SK-N-MC (cell line): ENCODE results near the gene FBXO5.
A peak's percentile ranks its signal among the peaks of the same experiment; 100 is the strongest.

Source experiments
- DNase-seq: peaks from one replicate; pipeline ENCODE4 v3.0.0-alpha.2; 2011; ENCODE audit warnings: low read depth, low spot score
- H3K27ac ChIP-seq: fragments of 200-600 bp; sonication (generic); 2 replicates; pipeline ENCODE4 v1.5.1; 2016; ENCODE audit warnings: mixed run types
- H3K36me3 ChIP-seq: fragments of 200-600 bp; sonication (generic); 2 replicates; pipeline ENCODE4 v1.6.1; 2017; ENCODE audit warnings: antibody characterized with exemption, low read length, mixed read lengths; ENCODE audit not compliant: insufficient read depth
- H3K4me3 ChIP-seq: fragments of 200-600 bp; sonication (generic); 2 replicates; pipeline ENCODE4 v1.5.1; 2016
- H3K9ac ChIP-seq: fragments of 200-600 bp; sonication (generic); 2 replicates; pipeline ENCODE4 v1.8.0; 2017; ENCODE audit warnings: mixed run types, mixed read lengths; ENCODE audit not compliant: insufficient read length
- H3K9me3 ChIP-seq: fragments of 200-600 bp; sonication (generic); 2 replicates; pipeline ENCODE4 v1.6.1; 2017; ENCODE audit warnings: low read depth, mild to moderate bottlenecking, antibody characterized with exemption, low read length, moderate library complexity, mixed read lengths
- EZH2 ChIP-seq: fragments of 200-600 bp; sonication (generic); IDR thresholded peaks from one replicate; pipeline ENCODE4 v1.6.1; 2017; ENCODE audit warnings: antibody characterized with exemption
- FOXP2 ChIP-seq: optimal IDR thresholded peaks from 2 replicates; pipeline ENCODE3; 2011; ENCODE audit warnings: mild to moderate bottlenecking, moderate library complexity; ENCODE audit not compliant: insufficient read depth; ENCODE audit errors: extremely low read length, control extremely low read depth
- POLR2AphosphoS5 ChIP-seq: IDR thresholded peaks from 2 replicates; pipeline ENCODE4 v1.6.1; 2012; ENCODE audit warnings: mild to moderate bottlenecking, low read depth, low read length, borderline replicate concordance

FBXO5 gene

GRCh38 chr6:152952045-152952444 is 30.8 kb downstream of the FBXO5 start:
- H3K36me3 ChIP-seq: no peaks in the 10 kb centered on the region
- H3K9me3 ChIP-seq: no peaks in the 10 kb centered on the region
- no peak overlapping the region for H3K4me3 ChIP-seq
- H3K27ac ChIP-seq: no peak overlapping the region
- H3K9ac ChIP-seq: no peak overlapping the region
- no peak for DNase-seq
- TF ChIP-seq EZH2: no peak
- TF ChIP-seq FOXP2: no peak
- TF ChIP-seq POLR2AphosphoS5: no peak

GRCh38 chr6:152950240-152950639 is 32.6 kb downstream of the FBXO5 start:
- H3K36me3 ChIP-seq: no peaks in the 10 kb centered on the region
- H3K9me3 ChIP-seq: no peaks in the 10 kb centered on the region
- no peak overlapping the region for H3K9ac ChIP-seq
- TF ChIP-seq POLR2AphosphoS5 (no peak), EZH2 (no peak), FOXP2 (no peak)
- H3K27ac ChIP-seq: no peak overlapping the region
- DNase-seq: no peak
- H3K4me3 ChIP-seq: no peak overlapping the region

- H3K4me3 ChIP-seq: peak overlapping the region; percentile 66
These were observed 34.6 kb downstream of the FBXO5 start for GRCh38 chr6:152948150-152948768.

GRCh38 chr6:152946995-152947394 is 35.8 kb downstream of the FBXO5 start:
- TF ChIP-seq POLR2AphosphoS5 (no peak), FOXP2 (no peak), EZH2 (no peak)
- H3K27ac ChIP-seq: no peak overlapping the region
- no peaks in the 10 kb centered on the region for H3K9me3 ChIP-seq
- no peaks in the 10 kb centered on the region for H3K36me3 ChIP-seq
- DNase-seq: no peak
- no peak overlapping the region for H3K9ac ChIP-seq
- H3K4me3 ChIP-seq: no peak overlapping the region

More at GRCh38 chr6:152948150-152948768, 34.6 kb downstream of the FBXO5 start:
- peak; percentile 56 for DNase-seq
- H3K9me3 ChIP-seq: no peaks in the 10 kb centered on the region
- no peak overlapping the region for H3K27ac ChIP-seq
- H3K9ac ChIP-seq: no peak overlapping the region
- H3K36me3 ChIP-seq: no peaks in the 10 kb centered on the region
- TF ChIP-seq EZH2: no peak
- no peak for TF ChIP-seq FOXP2
- no peak for TF ChIP-seq POLR2AphosphoS5

- DNase-seq: no peak
- no peak overlapping the region for H3K27ac ChIP-seq
- H3K9me3 ChIP-seq: no peaks in the 10 kb centered on the region
- H3K4me3 ChIP-seq: no peak overlapping the region
- H3K36me3 ChIP-seq: no peaks in the 10 kb centered on the region
- no peak overlapping the region for H3K9ac ChIP-seq
- TF ChIP-seq EZH2: no peak
These were observed 36.4 kb downstream of the FBXO5 start for GRCh38 chr6:152946484-152946883.

- Histone ChIP-seq H3K27ac (no peak overlapping the region), H3K9me3 (no peaks in the 10 kb centered on the region), H3K9ac (no peak overlapping the region), H3K4me3 (no peak overlapping the region), H3K36me3 (no peaks in the 10 kb centered on the region)
- DNase-seq: no peak
- TF ChIP-seq EZH2 (no peak), POLR2AphosphoS5 (no peak), FOXP2 (no peak)
These were observed 39.5 kb downstream of the FBXO5 start for GRCh38 chr6:152943260-152943897.

GRCh38 chr6:152942319-152942869 is 40.4 kb downstream of the FBXO5 start:
- TF ChIP-seq FOXP2: no peak
- no peak for TF ChIP-seq POLR2AphosphoS5
- no peak for TF ChIP-seq EZH2
- DNase-seq: no peak
- no peaks in the 10 kb centered on the region for H3K9me3 ChIP-seq
- H3K27ac ChIP-seq: no peak overlapping the region
- no peaks in the 10 kb centered on the region for H3K36me3 ChIP-seq
- H3K9ac ChIP-seq: no peak overlapping the region
- H3K4me3 ChIP-seq: no peak overlapping the region

- no peaks in the 10 kb centered on the region for H3K36me3 ChIP-seq
- TF ChIP-seq FOXP2: no peak
- TF ChIP-seq EZH2: no peak
- no peak for TF ChIP-seq POLR2AphosphoS5
- no peak overlapping the region for H3K27ac ChIP-seq
- no peak overlapping the region for H3K9ac ChIP-seq
- DNase-seq: no peak
- H3K4me3 ChIP-seq: no peak overlapping the region
- H3K9me3 ChIP-seq: no peaks in the 10 kb centered on the region
These were observed 41.1 kb downstream of the FBXO5 start for GRCh38 chr6:152941746-152942145.

GRCh38 chr6:152932865-152933264 is 50.0 kb downstream of the FBXO5 start:
- no peaks in the 10 kb centered on the region for H3K36me3 ChIP-seq
- no peaks in the 10 kb centered on the region for H3K9me3 ChIP-seq
- no peak overlapping the region for H3K27ac ChIP-seq
- no peak overlapping the region for H3K9ac ChIP-seq
- no peak overlapping the region for H3K4me3 ChIP-seq
- no peak for DNase-seq
- TF ChIP-seq EZH2 (no peak), FOXP2 (no peak), POLR2AphosphoS5 (no peak)

GRCh38 chr6:152922706-152923105 is 60.1 kb downstream of the FBXO5 start:
- no peaks in the 10 kb centered on the region for H3K9me3 ChIP-seq
- DNase-seq: no peak
- no peak for TF ChIP-seq POLR2AphosphoS5
- no peak for TF ChIP-seq FOXP2
- TF ChIP-seq EZH2: no peak
- H3K36me3 ChIP-seq: no peaks in the 10 kb centered on the region
- no peak overlapping the region for H3K4me3 ChIP-seq
- no peak overlapping the region for H3K9ac ChIP-seq
- no peak overlapping the region for H3K27ac ChIP-seq
